ENCODE measurements around the gene NPY. TPM values are rescaled to one million over a fixed set of nuclear protein-coding genes. Genes with fewer than 3 reads are reported as not detected.
"Not testable (repeated sequence)": the region's sequence is repeated elsewhere in the genome, so short reads cannot be mapped to it uniquely, and the experiment has no call there.

Gene NPY
- total RNA-seq, 1 donor from 2014 or later: 169 TPM

- Histone ChIP-seq H3K4me3 (no peak overlapping the region), H3K27ac (no peak overlapping the region), H3K36me3 (no peaks in the 10 kb centered on the region), H3K9me3 (no peaks in the 10 kb centered on the region), H3K27me3 (no peaks in the 10 kb centered on the region), H3K4me1 (no peaks in the 10 kb centered on the region)
- intact Hi-C loops (cut with DNase I): no loop called here
- TF ChIP-seq POLR2A (IDR thresholded peaks at IDR 0.05): no peak
- TF ChIP-seq POLR2AphosphoS5 (IDR thresholded peaks at IDR 0.05; ENCODE audit: insufficient read depth in 1 of 2, low read depth in 1 of 2): no peak
- TF ChIP-seq CTCF (IDR thresholded peaks at IDR 0.05): no peak
- DNase-seq (ENCODE audit: extremely low spot score in 2 of 2): no peak
Observed at GRCh38 chr7:24249266-24249665, 34.7 kb upstream of the NPY start.

GRCh38 chr7:24251568-24251967 lies 32.4 kb upstream of the NPY start:
- intact Hi-C loops (cut with DNase I): no loop called here
- no peak overlapping the region for H3K27ac ChIP-seq
- TF ChIP-seq POLR2AphosphoS5 (IDR thresholded peaks at IDR 0.05; ENCODE audit: insufficient read depth in 1 of 2, low read depth in 1 of 2) (no peak), POLR2A (IDR thresholded peaks at IDR 0.05) (no peak), CTCF (IDR thresholded peaks at IDR 0.05) (no peak)
- H3K9me3 ChIP-seq: no peaks in the 10 kb centered on the region
- no peaks in the 10 kb centered on the region for H3K27me3 ChIP-seq
- no peaks in the 10 kb centered on the region for H3K4me1 ChIP-seq
- H3K4me3 ChIP-seq: no peak overlapping the region
- no peaks in the 10 kb centered on the region for H3K36me3 ChIP-seq
- no peak for DNase-seq (ENCODE audit: extremely low spot score in 2 of 2)

GRCh38 chr7:24255139-24255538 lies 28.9 kb upstream of the NPY start:
- no peaks in the 10 kb centered on the region for H3K27me3 ChIP-seq
- intact Hi-C loops (cut with DNase I): no loop called here
- H3K36me3 ChIP-seq: no peaks in the 10 kb centered on the region
- TF ChIP-seq CTCF (IDR thresholded peaks at IDR 0.05): no peak
- no peaks in the 10 kb centered on the region for H3K9me3 ChIP-seq
- no peaks in the 10 kb centered on the region for H3K4me1 ChIP-seq
- H3K4me3 ChIP-seq: no peak overlapping the region
- no peak for DNase-seq (ENCODE audit: extremely low spot score in 2 of 2)
- no peak overlapping the region for H3K27ac ChIP-seq

GRCh38 chr7:24258324-24258723 lies 25.7 kb upstream of the NPY start:
- DNase-seq (ENCODE audit: extremely low spot score in 2 of 2); H3K27ac ChIP-seq; H3K9me3 ChIP-seq; H3K4me1 ChIP-seq; H3K36me3 ChIP-seq; H3K4me3 ChIP-seq; intact Hi-C loops (cut with DNase I); H3K27me3 ChIP-seq: not testable (repeated sequence)

GRCh38 chr7:24271938-24272337 lies 12.1 kb upstream of the NPY start:
- Histone ChIP-seq H3K36me3 (no peaks in the 10 kb centered on the region), H3K9me3 (no peaks in the 10 kb centered on the region), H3K4me1 (no peaks in the 10 kb centered on the region), H3K27ac (no peak overlapping the region), H3K4me3 (no peak overlapping the region), H3K27me3 (no peaks in the 10 kb centered on the region)
- intact Hi-C loops (cut with DNase I): no loop called here
- TF ChIP-seq POLR2AphosphoS5 (IDR thresholded peaks at IDR 0.05; ENCODE audit: insufficient read depth in 1 of 2, low read depth in 1 of 2) (no peak), POLR2A (IDR thresholded peaks at IDR 0.05) (no peak), CTCF (IDR thresholded peaks at IDR 0.05) (no peak)
- DNase-seq (ENCODE audit: extremely low spot score in 2 of 2): no peak

- intact Hi-C loops (cut with DNase I): no loop called here
Observed at GRCh38 chr7:24279512-24279911, 4.5 kb upstream of the NPY start.

More at GRCh38 chr7:24279512-24279911, 4.5 kb upstream of the NPY start:
- Histone ChIP-seq H3K27ac (no peak overlapping the region), H3K4me1 (peaks cover 4% of the 10 kb centered on the region), H3K27me3 (no peaks in the 10 kb centered on the region), H3K36me3 (no peaks in the 10 kb centered on the region), H3K9me3 (no peaks in the 10 kb centered on the region), H3K4me3 (no peak overlapping the region)
- TF ChIP-seq POLR2AphosphoS5 (IDR thresholded peaks at IDR 0.05; ENCODE audit: insufficient read depth in 1 of 2, low read depth in 1 of 2): no peak
- TF ChIP-seq POLR2A (IDR thresholded peaks at IDR 0.05): no peak
- TF ChIP-seq CTCF (IDR thresholded peaks at IDR 0.05): no peak
- DNase-seq (ENCODE audit: extremely low spot score in 2 of 2): no peak
